ENCODE results near the gene RPL34.
A peak's percentile ranks its signal among the peaks of the same experiment; 100 is the strongest.

RPL34 gene

DNA sequence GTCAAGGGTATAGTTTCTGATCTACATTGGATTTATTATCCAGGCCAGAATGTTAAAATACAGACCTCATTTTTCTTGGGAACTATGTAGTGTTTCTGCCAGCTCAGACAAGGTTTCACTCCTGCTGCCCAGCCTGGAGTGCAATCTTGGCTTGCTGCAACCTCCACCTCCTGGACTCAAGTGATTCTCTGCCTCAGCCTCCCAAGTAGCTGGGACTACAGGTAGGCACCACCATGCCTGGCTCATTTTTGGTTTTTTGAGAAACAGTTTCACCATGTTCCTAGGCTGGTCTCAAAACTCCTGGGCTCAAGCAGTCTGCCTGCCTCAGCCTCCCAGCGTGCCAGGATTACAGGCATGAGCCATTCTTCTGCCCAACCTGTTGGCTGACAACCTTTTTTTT, 5.7 kb downstream of the RPL34 start:
- DNase-seq: no peak

GRCh38 chr4:108628411-108628810, 8.0 kb downstream of the RPL34 start:
- DNase-seq: no peak

DNA sequence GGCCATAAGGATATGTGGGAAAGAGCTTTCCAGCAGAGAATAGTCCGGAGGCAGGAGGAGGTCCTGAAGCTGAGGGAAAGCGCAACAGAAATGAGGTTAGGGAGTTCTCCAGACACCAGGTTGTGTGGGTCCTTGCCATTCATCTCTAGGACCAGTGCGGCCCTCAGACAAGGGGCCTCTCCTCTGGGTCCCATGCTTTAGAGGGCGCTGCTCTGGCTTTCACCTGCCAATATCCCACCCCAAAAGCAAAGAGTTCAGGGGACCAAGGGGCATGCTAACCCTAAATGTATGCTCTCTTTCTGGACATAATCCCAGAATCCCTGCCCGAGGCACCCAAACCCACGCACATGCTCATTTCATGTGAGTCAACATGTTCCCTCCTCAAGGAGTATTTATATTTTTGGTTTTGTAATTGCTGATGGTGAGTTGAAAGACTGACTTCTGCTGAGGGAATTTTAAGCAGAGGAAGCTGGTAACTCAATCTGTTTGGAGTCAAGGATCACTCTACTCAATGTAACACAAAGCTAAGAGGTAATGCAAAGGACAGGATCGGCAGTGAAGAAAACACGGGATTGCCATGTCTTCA, 14.8 kb downstream of the RPL34 start:
- DNase-seq: no peak

DNA sequence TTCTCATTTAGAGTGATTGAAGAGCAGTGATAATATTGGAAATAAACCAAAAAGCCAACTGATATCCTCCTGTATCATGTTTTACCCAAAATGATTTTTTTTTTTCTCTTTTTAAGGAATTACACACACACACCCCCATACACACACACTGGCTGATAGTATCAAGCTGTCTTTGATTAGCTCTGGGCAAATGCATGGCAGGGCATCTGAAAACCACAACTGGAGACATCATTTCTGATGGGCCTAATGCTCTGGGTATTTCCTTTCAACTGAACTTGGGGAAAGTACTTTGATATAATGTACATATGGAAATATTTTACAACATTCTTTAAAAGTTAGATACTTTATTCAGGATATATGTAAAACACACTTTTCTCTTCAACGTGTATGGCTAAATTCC, 15.9 kb downstream of the RPL34 start:
- no peak for DNase-seq

DNA sequence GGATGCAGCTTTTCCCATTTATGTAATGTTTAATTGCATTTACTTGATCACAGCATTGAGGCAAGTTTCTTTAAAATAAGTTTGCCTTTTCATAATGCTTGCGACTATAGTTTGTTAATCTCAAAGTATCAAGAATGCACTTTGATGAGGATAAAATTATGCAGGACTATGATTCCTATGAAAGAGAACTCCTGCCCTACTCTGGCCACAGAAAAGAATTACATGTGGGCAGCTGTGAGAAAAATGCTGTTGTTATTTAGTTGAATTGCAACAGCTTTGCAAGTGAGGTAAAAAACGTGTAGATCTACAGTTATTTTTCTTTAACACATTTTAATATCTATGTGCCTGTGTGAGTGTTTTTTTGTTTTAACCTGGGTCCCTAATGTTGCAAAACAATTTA, 17.5 kb downstream of the RPL34 start:
- no peak for DNase-seq

DNA sequence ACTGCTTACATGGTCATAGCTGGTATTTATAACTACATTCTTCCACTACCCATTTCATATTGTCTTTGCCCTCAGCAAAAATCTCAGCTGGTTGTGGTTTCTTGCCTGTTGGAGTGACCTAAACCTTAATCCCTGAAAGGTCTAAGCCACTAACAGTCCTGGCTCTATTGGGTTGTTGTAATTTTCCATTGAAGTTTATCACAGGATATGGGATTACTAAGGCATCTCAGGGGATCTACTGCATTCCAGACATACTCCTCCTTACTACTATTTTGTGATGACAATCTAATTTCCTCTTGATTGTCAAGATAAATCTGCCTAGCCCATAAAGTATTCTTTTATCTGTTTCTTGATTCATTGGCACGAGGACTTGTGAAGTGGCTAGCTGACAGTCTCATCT, 23.9 kb downstream of the RPL34 start:
- DNase-seq: no peak

GRCh38 chr4:108646706-108647105, 26.3 kb downstream of the RPL34 start:
- no peak for DNase-seq

DNA sequence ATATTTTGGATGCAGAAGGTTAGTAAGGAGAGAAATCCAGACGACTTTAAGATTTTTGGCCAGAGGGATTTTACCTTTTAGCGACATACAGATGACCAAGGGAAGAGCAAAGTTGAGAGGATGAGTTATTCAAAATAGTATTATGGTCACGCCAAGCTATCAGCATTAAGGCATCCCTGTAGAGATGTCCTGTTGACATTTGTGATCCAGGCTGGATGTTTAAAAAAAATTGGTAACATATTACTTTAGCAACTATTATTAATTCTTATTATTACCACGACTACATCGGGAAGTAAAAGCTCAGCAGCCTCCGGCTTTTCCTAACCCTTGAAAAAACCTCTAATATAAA, 29.5 kb downstream of the RPL34 start:
- DNase-seq: no peak

- DNase-seq: peak; percentile 95
Observed at GRCh38 chr4:108650212-108651013, 30.0 kb downstream of the RPL34 start, which contains the start of gene OSTC. OSTC (plus strand) TSS chr4:108650599; CDS start chr4:108650656, 57 bp downstream.

GRCh38 chr4:108651014-108651791, 30.8 kb downstream of the RPL34 start:
- DNase-seq: no peak

DNA sequence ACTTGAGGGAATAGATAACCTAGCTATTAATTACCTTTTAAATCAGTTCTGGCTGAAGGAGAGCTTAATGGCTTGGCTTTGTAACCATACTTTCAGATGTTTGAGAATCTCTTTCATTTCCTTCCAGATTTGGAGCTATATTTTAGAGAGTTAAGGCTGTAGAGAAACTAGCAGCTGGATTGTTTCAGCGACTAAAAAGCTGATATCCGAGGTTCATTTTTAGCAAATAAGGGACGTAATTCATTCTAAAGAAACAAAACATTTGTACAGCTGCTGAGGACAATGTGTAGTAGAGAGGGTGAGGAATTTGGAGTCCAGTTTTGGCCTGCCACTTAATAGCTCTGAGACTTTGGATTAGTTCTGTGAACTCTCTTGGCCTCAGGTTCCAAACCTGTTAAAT, 42.3 kb downstream of the RPL34 start:
- no peak for DNase-seq

DNA sequence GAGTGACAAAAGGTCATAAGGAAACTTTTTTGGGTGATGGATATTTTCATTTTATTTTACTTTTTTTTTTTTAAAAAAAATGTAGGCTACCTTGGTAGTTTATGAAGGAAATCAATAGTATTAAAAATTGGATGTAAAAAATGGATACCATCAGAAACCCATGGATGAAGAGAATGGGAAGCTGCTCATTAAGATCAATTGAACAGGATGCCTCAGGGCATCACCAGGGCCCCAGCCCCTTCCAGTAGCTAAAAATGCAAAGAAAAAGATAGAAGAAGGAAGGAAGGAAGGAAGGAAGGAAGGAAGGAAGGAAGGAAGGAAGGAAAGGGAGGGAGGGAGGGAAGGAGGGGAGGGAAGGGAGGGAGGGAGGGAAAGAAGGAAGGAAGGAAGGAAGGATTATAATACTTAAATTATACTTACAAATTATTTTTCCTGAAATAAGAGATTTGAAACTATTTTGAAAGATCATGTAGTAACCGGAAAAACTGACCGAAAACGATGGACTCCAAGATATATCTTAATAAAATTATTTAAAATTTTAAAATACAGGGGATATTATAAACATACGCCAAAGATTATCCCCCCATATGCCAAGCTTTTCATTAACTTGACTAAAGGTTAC, 54.1 kb downstream of the RPL34 start:
- DNase-seq: no peak
